GM21528 (cell line): Measurements from ENCODE around the gene SH3BP4.

ENCODE experiments used
- ATAC-seq: cut with Tn5 transposase; IDR thresholded peaks from one replicate; pipeline ENCODE4 v1.9.1; 2021; ENCODE audit warnings: mild to moderate bottlenecking, moderate library complexity; ENCODE audit not compliant: unreplicated experiment, low FRiP score

SH3BP4 gene

GRCh38 chr2:235098736-235099494, 147.1 kb downstream of the SH3BP4 start:
- ATAC-seq: no peak

GRCh38 chr2:235102896-235103295, 151.1 kb downstream of the SH3BP4 start:
- ATAC-seq: no peak
